BLaER1 treated with 17β-estradiol and CSF1 and Interleukin-3, amounts not matched to agents 10 nM and 100 nM (cell line): ENCODE data around the gene TFG.

Source experiments
- H3K27ac ChIP-seq, 11 experiments: shearing (Covaris generic); formaldehyde crosslinking; 2 replicates each; pipeline ENCODE4 v1.8.1; 2022
- H3K27me3 ChIP-seq, 11 experiments: shearing (Covaris generic); formaldehyde crosslinking; 2 replicates each; pipeline ENCODE4 v1.8.1; 2022
- H3K36me3 ChIP-seq, 11 experiments: shearing (Covaris generic); formaldehyde crosslinking; 2 replicates each; pipeline ENCODE4 v1.8.1; 2022
- H3K4me1 ChIP-seq, 10 experiments: shearing (Covaris generic); formaldehyde crosslinking; 2 replicates each; pipeline ENCODE4 v1.8.1; 2022
- H3K4me2 ChIP-seq, 11 experiments: shearing (Covaris generic); formaldehyde crosslinking; 2 replicates each; pipeline ENCODE4 v1.8.1; 2022
- H3K4me3 ChIP-seq, 10 experiments: shearing (Covaris generic); formaldehyde crosslinking; 2 replicates each; pipeline ENCODE4 v1.8.1; 2022
- H3K9ac ChIP-seq, 11 experiments: shearing (Covaris generic); formaldehyde crosslinking; 2 replicates each; pipeline ENCODE4 v1.8.1; 2022
- H3K9me3 ChIP-seq, 11 experiments: shearing (Covaris generic); formaldehyde crosslinking; replicated peaks in 1 of 11; 2 replicates each; pipeline ENCODE4 v1.8.1; 2022
- H4K20me1 ChIP-seq, 11 experiments: shearing (Covaris generic); formaldehyde crosslinking; 2 replicates each; pipeline ENCODE4 v1.8.1; 2022
- Cebpa-rat ChIP-seq, 11 experiments: shearing (Covaris generic); IDR thresholded peaks; 2 replicates each; pipeline ENCODE4 v1.8.1; 2022

Gene TFG

DNA sequence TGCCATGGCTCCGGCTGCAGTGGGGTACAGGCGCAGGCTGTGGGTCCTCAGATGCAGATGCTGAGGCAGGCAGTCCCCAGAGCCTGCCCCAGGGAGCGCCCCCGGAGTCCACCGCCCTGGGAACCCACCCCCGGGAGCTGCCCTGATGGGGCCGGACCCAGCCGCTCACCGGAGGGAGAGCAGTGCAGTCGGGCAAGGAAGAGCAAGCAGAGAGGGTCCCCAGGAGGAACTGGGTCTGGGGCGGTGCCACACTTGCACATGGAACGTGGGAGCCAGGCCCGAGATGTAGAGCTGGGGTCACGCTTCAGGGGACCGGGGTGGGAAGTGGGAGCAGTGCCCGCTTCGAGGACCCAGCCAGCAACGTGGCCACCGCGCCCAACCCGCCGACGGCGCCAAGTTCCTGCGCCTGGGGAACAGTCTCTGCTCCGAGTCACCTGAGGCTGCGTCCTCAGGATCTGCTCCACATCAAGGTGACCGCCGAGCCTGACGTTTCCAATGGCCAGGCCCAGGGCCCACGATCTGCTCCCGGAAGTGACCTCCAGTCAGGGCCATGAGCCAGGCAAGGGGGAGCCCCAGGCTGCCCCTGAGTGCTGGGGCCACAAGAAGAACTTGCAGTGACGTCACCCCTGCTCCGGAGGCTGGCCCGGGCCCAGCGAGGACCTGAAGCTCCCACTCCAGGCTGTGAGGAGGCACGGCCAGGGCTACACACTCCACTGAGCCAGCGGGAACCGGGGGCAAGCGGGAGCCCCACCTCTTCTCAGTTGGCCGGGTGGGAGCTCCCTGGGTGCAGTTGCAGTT, 27.0 kb upstream of the TFG start:
- TF ChIP-seq Cebpa-rat (IDR thresholded peaks at IDR 0.05) = no peak
- Histone ChIP-seq H3K36me3 (no peaks in the 10 kb centered on the region), H3K4me3 (no peak overlapping the region), H3K27ac (no peak overlapping the region), H3K4me2 (no peak overlapping the region), H3K9me3 (peaks cover 0 to 22% (median 8%) of the 10 kb centered on the region in 11 experiments; a peak in 8 of 22 replicates), H3K9ac (no peak overlapping the region), H3K4me1 (peaks cover 0 to 9% (median 6%) of the 10 kb centered on the region in 10 experiments; a peak in 8 of 20 replicates), H3K27me3 (no peaks in the 10 kb centered on the region), H4K20me1 (no peaks in the 10 kb centered on the region)

DNA sequence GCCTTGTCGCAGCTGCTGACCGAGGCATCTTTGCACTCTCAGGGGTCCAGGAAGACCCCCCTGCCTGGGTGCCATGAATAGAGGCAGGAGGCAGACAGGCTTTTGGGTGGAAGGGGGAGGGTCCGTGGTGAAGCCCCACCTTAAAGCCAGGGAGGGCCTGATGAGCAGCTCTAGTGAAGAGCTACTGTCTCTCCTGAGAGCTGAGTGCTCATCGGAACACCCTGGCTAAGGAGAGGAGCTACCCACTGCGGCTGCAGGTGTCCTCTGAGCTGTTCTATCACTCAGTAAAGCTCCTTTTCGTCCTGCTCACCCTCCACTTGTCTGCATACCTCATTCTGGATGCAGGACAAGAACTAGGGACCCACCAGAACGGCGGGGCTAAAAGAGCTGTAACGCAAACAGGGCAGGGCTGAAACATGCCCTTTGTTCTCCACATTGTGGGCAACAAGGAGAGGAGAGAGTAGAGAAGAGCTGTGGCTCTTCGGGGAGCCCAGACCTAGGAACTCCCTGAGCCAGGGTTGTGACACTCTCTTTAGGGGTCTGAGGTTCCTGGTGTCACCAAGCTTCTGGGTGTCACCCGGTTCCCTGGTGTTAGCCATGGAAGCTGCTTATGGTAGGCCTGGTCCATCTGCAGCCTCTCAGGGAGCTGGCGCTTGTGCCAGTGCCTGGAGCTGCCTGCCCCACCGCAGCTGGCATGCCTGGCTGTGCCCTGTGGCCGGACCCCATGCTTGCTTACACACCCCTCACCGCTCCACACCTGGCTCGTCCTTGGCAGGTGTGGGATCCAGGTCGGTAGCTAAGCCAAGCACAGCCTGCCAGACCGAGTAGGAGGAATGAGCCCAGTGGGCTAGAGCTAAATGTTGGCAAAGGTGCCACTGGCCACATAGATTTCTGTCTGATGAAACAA, 26.2 kb upstream of the TFG start:
- H4K20me1 ChIP-seq = no peaks in the 10 kb centered on the region
- H3K9ac ChIP-seq = no peak overlapping the region
- H3K9me3 ChIP-seq = peaks cover 0 to 22% (median 8%) of the 10 kb centered on the region in 11 experiments; a peak in 8 of 22 replicates
- H3K27me3 ChIP-seq = no peaks in the 10 kb centered on the region
- peaks cover 0 to 9% (median 6%) of the 10 kb centered on the region in 10 experiments; a peak in 8 of 20 replicates for H3K4me1 ChIP-seq
- no peak overlapping the region for H3K4me2 ChIP-seq
- no peaks in the 10 kb centered on the region for H3K36me3 ChIP-seq
- TF ChIP-seq Cebpa-rat (IDR thresholded peaks at IDR 0.05) = no peak
- no peak overlapping the region for H3K27ac ChIP-seq
- H3K4me3 ChIP-seq = no peak overlapping the region

DNA sequence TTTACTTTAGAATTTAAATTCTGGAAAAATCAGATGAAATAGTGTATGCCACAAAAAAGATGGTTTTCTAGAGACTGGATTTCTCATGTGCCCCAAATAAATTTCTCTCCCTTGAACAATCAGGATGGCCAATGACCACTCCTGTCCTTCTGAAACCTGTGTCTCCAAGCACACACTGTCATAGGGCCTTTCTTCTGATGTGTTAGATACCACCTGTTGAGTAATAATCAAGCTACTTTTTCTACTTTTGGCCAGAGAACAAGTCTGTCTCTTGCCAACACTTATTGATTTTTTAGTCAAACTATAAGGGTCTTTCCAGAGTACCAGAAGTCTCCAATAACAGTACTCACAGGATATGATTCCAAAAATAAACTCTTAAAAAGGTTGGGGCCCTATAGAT, 16.1 kb upstream of the TFG start:
- H3K27me3 ChIP-seq = no peaks in the 10 kb centered on the region
- H3K4me3 ChIP-seq = no peak overlapping the region
- no peak for TF ChIP-seq Cebpa-rat (IDR thresholded peaks at IDR 0.05)
- H3K9ac ChIP-seq = no peak overlapping the region
- no peaks in the 10 kb centered on the region for H3K9me3 ChIP-seq
- no peak overlapping the region for H3K27ac ChIP-seq
- H3K4me1 ChIP-seq = no peaks in the 10 kb centered on the region
- H3K4me2 ChIP-seq = no peak overlapping the region
- H4K20me1 ChIP-seq = no peaks in the 10 kb centered on the region
- H3K36me3 ChIP-seq = no peaks in the 10 kb centered on the region

DNA sequence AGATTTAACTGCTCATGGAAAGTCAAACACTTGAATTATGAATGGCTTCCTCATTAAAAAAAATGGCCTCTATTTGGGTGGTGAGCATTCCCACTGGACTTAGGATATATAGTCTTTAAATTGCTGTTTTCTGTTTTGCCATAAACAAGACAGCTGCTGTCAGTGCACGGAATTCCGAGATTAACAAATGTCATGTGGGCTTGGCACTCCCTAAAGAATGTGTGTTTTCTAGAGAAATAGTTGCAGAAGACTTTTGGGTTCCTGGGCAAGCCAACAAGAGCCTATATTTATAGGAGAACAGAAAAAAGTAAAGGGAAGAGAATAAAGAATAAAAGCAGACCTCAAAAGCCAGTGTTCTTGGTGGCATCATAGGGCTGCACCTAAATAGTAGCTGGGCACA, 13.6 kb upstream of the TFG start:
- Histone ChIP-seq H3K4me2 (no peak overlapping the region), H3K4me1 (no peaks in the 10 kb centered on the region), H3K9me3 (no peaks in the 10 kb centered on the region), H3K27me3 (no peaks in the 10 kb centered on the region), H3K4me3 (no peak overlapping the region), H3K27ac (no peak overlapping the region), H4K20me1 (no peaks in the 10 kb centered on the region), H3K36me3 (no peaks in the 10 kb centered on the region), H3K9ac (no peak overlapping the region)
- TF ChIP-seq Cebpa-rat (IDR thresholded peaks at IDR 0.05) = no peak

DNA sequence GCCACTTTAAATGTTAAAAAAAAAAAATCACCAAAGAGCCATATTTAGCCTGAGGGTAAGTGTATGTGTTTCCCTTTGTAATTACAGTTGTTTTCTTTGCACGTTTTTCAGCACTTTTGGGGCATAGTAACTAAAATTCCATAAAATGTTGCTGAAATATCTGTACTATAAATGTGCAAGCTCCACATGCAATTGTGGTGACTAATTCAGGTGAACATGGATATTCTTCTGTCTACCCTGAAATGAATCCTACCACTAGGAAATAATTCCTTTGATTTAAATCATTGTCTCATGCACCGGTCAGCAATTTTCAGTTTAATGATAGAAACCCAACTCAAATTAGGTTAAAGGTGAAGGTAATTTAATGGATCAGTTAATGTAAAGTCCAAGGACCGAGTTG, 13.1 kb upstream of the TFG start:
- Histone ChIP-seq H3K27ac (no peak overlapping the region), H4K20me1 (no peaks in the 10 kb centered on the region), H3K27me3 (no peaks in the 10 kb centered on the region), H3K9ac (no peak overlapping the region), H3K4me1 (no peaks in the 10 kb centered on the region), H3K4me3 (no peak overlapping the region), H3K9me3 (no peaks in the 10 kb centered on the region), H3K36me3 (no peaks in the 10 kb centered on the region), H3K4me2 (no peak overlapping the region)
- no peak for TF ChIP-seq Cebpa-rat (IDR thresholded peaks at IDR 0.05)

DNA sequence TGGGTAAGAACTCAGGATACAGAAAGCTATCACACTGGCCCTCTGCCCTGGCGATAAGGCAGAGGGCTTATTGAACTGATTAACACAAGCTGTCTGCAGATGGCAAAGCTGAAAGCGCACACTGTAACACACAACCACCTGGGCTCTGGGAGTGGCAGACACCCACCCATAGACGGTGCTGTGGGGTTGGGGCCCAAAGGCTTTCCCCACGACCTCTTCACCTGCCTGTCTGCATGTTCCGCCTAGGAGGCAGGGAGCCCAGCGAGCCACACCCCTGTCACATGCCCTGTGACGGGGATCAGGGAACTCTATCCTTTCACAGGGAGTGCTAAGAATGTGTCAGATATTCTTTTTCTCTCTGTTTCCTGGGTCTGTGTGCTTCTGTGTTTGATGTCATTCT, 12.1 kb upstream of the TFG start:
- Histone ChIP-seq H4K20me1 (no peaks in the 10 kb centered on the region), H3K4me3 (no peak overlapping the region), H3K36me3 (no peaks in the 10 kb centered on the region), H3K4me2 (no peak overlapping the region), H3K27me3 (no peaks in the 10 kb centered on the region), H3K27ac (no peak overlapping the region), H3K9ac (no peak overlapping the region), H3K4me1 (no peaks in the 10 kb centered on the region), H3K9me3 (no peaks in the 10 kb centered on the region)
- no peak for TF ChIP-seq Cebpa-rat (IDR thresholded peaks at IDR 0.05)

DNA sequence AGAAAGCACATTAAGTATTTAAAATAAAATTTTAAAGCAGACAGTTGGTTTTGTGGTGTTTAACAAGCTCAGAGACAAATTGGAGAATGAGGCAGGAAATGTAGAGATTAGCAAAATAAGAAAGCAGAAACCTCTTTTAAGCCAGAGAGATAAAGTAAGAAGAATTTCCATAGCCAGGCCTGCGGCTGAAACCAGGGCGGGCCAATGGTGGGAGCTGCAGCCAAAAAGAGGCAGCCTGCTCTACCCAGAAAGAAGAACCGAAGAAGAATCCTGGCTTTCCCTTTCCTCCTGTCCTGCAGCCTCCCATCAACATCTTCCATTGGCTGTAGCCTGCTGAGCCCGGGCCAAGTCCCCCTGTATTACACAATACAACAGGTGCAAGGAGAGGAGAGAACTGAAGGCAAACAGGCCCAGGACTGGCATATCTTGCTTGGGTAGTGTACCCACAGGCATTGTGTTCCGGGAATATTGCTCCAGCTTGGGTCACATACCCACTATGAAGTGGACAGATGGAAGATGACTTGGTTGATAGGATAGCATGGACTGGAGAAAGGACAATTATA, 11.5 kb upstream of the TFG start:
- Histone ChIP-seq H3K4me3 (no peak overlapping the region), H3K27me3 (no peaks in the 10 kb centered on the region), H3K4me2 (no peak overlapping the region), H3K9ac (no peak overlapping the region), H3K36me3 (no peaks in the 10 kb centered on the region), H4K20me1 (no peaks in the 10 kb centered on the region), H3K27ac (no peak overlapping the region), H3K9me3 (no peaks in the 10 kb centered on the region), H3K4me1 (no peaks in the 10 kb centered on the region)
- TF ChIP-seq Cebpa-rat (IDR thresholded peaks at IDR 0.05) = no peak

DNA sequence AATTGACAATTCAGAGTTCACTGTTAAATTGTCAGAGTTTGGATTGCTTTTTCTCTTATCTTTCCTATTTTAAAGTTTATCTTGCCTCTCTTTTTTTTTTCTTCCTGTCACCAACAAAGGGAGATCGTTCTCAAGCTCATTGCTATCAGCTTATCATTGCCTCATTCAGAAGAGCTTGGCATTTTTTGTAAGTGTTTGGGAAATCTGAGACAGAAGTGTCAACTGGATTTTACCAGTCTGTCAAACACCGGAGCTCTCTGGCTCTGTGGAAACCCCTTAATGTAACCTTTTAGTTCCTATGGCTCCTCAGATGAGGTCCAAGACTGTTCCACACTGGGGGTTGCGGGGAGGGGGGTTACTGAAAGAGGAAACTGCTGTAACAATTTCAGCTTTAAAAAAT, 10.6 kb upstream of the TFG start:
- Histone ChIP-seq H3K27me3 (no peaks in the 10 kb centered on the region), H3K9me3 (no peaks in the 10 kb centered on the region), H3K4me3 (no peak overlapping the region), H3K4me1 (no peaks in the 10 kb centered on the region), H3K27ac (no peak overlapping the region), H3K36me3 (no peaks in the 10 kb centered on the region), H3K4me2 (no peak overlapping the region), H4K20me1 (no peaks in the 10 kb centered on the region), H3K9ac (no peak overlapping the region)
- no peak for TF ChIP-seq Cebpa-rat (IDR thresholded peaks at IDR 0.05)

DNA sequence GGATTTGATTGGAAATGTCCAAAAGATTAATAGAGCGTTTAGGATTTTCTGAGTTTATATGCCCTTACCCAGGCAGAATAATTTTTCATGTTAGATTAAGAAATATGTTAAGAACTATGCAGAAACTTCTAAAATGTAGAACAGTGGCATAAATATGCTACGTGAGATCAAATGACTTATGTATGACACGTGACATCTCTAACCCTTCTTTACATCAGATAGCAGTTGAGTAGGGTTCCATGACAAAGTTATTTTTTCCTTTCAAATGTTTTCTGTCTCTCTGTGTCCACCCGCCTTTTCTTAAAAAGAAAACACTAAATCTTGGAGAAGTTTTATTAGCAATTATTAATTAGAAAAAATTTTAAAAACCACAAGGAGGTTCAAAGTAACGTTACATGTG, 8.6 kb upstream of the TFG start:
- Histone ChIP-seq H3K9me3 (no peaks in the 10 kb centered on the region), H3K4me3 (no peak overlapping the region), H3K27me3 (no peaks in the 10 kb centered on the region), H3K4me2 (no peak overlapping the region), H3K9ac (no peak overlapping the region), H3K4me1 (no peaks in the 10 kb centered on the region), H3K36me3 (no peaks in the 10 kb centered on the region), H3K27ac (no peak overlapping the region), H4K20me1 (no peaks in the 10 kb centered on the region)
- TF ChIP-seq Cebpa-rat (IDR thresholded peaks at IDR 0.05) = no peak
